ENCODE results near the gene PHYHD1. TPM values are rescaled to one million over a fixed set of nuclear protein-coding genes. Genes with fewer than 3 reads are reported as not detected.

Gene PHYHD1
- total and polyA plus RNA-seq, 2 of the 13 experiments (the other 11 are each of a cell fraction or from before 2014, with no cell fraction given) = 10.6 to 25.3 TPM

GRCh38 chr9:128927731-128928411 lies 7.1 kb downstream of the PHYHD1 start (continued):
- TF ChIP-seq SIN3B (IDR thresholded peaks at IDR 0.05; ENCODE audit: low read length) (no peak), HMGXB3 (CRISPR knock-in tag; IDR thresholded peaks at IDR 0.05; ENCODE audit: borderline replicate concordance) (no peak), ZNF646 (CRISPR knock-in tag; IDR thresholded peaks at IDR 0.05) (no peak; the same call in 1 of the 2 replicates), ZNF292 (CRISPR knock-in tag; IDR thresholded peaks at IDR 0.05; ENCODE audit: borderline replicate concordance, low read depth) (no peak; the same call in 1 of the 2 replicates), SMC3 (IDR thresholded peaks at IDR 0.05; ENCODE audit: low read length) (peak; percentile 96), ZNF512 (CRISPR knock-in tag; IDR thresholded peaks at IDR 0.05) (no peak), SETDB1 (CRISPR knock-in tag; IDR thresholded peaks at IDR 0.05; ENCODE audit: borderline replicate concordance) (no peak), KDM1A (CRISPR knock-in tag; IDR thresholded peaks at IDR 0.05) (no peak), AHR (CRISPR knock-in tag; IDR thresholded peaks at IDR 0.05) (no peak), GABPA (IDR thresholded peaks at IDR 0.05; ENCODE audit: low read depth, low read length) (no peak), GABPA (CRISPR knock-in tag; IDR thresholded peaks at IDR 0.05; ENCODE audit: low read depth) (peak; percentile 55; the same call in 1 of the 2 replicates), SIX1 (CRISPR knock-in tag; IDR thresholded peaks at IDR 0.05; ENCODE audit: borderline replicate concordance) (no peak), ZNF3 (CRISPR knock-in tag; IDR thresholded peaks at IDR 0.05) (no peak), ZNF350 (CRISPR knock-in tag; IDR thresholded peaks at IDR 0.05; ENCODE audit: borderline replicate concordance, low read depth) (no peak), THYN1 (CRISPR knock-in tag; IDR thresholded peaks at IDR 0.05; ENCODE audit: borderline replicate concordance, low read depth) (no peak), ZNF570 (CRISPR knock-in tag; IDR thresholded peaks at IDR 0.05; ENCODE audit: borderline replicate concordance) (no peak), HIVEP1 (CRISPR knock-in tag; IDR thresholded peaks at IDR 0.05) (no peak)
